HG03558 (cell line): ENCODE results near the gene NKD2.

Source experiments
- ATAC-seq: cut with Tn5 transposase; IDR thresholded peaks from one replicate; pipeline ENCODE4 v1.9.1; 2021; ENCODE audit warnings: moderate number of reproducible peaks; ENCODE audit not compliant: unreplicated experiment; ENCODE audit errors: extremely low read depth

NKD2 gene

DNA sequence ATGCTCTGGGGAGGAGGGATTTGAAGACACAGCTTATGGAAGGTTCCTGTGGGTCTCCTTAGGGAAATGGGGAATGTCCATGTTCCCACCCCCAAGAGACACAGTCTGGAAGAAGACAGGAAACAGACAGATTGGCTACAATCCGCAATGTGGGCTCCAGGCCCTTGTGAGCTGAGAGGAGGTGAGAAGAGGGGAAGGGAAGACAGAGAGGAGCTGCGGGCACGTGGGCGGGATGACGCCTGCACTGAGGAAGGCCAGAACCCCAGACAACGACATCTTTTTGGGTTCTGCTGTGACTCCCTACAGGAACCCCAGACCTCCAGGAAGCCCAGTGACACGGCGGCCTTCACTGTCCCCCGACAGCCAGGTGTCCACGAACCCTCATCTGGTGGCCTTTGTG lies 29.9 kb upstream of the NKD2 start:
- ATAC-seq, result no peak

DNA sequence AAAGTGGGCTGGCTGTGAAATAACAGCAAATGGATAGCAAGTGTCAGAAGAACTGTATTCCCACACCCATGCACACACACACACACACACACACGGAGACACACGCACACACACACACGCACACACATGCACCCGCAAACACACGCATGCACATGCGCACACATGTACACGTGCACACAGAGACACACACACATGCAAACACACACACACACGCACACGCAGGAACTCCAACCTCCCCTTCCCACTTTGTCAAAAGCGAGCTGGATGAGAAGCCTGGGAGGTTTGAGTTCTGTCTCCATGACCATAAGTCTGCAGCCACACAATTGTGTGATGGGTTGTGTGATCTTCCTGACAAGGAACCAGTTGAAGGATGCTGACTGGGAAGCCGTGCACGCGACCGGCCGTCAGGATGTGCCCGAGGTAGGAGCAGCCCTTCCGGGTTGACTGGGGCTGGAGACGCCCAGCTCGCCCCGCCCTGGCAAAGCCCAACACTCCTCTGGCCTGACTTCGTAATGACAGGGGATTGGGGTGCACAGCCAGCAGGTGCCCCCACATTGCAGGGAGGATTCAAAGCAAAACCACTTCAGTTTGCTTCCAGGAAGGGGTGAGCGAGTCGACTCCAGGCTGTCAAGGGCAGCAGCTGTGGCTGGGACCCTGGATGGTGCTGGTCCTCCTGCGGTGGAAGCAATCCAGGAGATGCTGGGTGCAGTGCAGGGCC lies 29.3 kb upstream of the NKD2 start:
- ATAC-seq, result no peak

DNA sequence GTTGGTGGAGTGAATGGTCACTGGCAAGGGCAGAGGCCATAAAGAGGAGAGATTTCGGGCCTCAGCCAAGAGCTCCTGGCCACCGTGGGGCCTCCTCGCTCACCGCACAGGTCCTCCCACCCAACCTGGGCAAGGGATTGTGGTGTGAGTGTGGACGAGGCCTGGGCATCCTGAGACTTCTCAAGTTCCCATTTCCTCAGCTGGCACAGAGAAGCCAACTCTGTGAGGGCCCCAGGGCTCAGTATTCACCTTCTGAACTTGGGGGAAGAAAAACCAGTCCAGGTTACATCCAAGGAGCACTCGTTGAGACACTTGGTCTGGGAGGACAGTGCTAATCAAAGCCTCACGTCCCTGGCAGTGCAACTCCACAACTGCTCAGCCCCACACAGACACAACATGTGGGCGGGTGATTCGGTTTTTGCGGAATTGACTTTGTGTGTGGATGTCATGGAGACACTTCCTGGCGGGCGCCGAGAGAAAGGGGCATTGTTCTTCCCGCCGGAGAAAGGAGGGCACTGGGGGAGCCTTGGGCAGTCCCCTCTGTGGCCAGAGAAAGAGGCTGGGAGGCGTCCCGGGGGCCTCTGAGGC lies 28.5 kb upstream of the NKD2 start:
- ATAC-seq, result no peak

DNA sequence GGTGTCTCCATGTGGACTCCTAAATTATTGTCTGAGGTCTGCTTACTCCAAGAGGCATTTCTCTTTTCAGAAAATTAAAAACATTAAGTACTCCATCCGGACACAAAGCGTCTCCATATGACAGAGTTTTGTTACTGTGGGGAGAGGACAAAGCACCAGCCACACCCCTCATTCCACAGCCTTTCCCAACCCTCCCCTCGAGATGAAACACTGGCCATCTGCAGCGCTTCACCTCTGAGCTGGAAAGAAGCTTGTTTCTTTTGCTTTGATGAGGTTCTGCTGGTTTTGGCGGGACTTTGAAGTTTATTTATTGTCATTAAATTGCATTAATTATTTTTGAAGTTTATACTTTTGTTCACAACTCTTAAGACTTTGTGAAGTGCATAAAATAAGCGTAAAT lies 27.6 kb upstream of the NKD2 start:
- ATAC-seq, result no peak

DNA sequence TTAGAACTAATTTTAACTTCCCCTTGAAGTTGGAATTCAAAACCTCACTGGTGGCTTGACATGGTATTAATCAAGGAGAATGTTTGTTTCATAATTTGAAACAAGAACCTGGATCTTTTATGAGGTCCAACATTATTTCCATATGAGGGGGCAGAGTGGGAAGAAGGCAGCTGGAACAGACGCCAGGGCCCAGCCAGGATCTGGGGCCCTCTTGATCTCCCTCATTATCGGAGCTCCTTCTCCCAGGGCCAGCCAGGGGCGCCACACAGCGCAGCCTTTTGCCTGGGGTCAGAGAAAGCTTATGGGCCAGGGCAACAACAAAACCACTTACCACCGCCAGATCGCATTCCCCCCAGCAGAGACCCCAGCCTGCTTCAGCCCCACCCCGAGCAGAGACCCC lies 27.1 kb upstream of the NKD2 start:
- no peak for ATAC-seq

DNA sequence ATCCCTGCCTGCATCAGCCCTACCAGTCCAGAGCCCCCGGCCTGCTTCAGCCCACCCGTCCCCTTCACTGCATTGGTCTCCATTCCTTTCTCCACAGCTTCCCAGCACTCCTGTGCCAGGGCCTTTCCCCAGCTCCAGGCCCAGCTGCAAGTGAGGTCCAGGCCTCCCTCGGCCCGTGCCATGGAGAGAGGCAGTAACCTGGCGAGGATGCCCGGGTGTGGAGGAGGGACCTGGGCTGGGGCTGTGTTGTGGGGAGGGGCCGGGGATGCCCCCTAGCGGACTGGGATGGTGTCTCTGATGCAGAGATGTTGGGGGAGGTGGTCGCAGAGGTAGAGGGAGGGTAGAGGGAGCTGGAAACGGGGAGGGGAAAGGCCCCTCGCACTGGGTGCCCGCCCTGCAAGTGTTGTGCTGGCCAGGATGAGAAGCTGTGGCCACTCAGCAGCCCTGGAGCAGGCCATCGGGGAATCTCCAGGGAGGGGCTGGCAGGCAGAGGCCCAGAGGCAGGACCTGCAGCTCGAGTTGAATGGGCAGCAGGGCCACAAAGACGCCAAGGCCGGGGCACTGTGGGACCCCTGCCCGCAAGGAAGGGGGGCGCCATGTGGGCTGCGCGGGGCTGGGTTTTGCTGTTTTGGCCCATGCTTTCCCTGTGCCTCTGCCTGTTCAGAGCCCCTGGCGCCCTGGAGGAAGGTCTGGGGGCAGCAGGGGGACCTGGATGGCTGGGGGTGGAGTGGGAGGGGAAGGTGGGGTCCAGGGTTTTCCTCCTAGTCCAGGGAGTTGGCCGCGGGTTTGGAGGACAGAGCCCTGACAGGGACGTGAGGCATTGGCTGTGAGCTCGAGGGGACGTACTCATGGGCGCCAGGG lies 26.0 kb upstream of the NKD2 start:
- ATAC-seq, result no peak

DNA sequence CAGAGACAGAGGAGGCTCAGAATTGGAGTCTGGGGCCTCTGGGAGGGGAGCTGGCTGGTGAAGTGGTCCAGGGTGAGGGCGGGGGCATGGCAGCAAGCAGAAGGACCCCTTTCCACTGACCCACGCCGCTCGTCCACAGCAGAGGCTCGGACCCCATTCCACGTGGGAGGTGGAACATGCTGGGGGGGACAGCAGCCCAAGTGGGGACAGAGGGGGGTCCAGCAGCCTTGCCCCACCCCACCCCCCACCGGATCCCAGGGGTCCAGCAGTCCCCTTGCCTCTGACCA lies 25.4 kb upstream of the NKD2 start:
- no peak for ATAC-seq

DNA sequence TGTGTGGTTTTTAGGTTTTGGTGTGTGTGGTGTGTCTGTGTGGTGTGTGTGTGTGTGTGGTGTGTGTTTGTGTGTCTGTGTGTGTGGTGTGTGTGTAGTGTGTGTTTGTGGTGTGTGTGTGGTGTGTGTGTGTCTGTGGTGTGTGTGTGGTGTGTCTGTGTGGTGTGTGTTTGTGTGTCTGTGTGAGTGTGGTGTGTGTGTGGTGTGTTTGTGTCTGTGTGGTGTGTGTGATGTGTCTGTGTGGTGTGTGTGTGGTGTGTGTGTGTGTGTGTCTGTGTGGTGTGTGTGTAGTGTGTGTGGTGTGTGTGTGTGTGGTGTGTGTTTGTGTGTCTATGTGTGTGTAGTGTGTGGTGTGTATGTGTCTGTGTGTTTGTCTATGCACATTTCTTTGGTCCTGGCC lies 25.0 kb upstream of the NKD2 start:
- no peak for ATAC-seq

DNA sequence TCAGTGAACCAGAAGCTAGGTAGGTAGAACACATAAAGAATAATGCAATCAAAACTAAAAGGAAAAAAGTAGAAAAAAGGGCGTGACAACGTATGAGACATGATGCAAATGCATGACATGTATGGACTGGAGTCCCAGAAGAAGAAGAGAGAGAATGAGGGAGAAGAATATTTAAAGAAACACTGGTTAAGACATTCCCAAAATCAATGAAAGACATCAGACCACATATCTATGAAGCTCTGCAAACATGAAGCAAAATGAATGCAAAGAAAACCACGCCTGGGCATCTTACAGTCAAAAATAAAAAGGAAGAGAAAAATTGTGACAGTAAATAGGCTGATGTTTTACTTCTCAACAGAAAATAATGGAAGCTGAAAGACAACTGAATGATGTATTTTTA lies 23.8 kb upstream of the NKD2 start:
- no peak for ATAC-seq

DNA sequence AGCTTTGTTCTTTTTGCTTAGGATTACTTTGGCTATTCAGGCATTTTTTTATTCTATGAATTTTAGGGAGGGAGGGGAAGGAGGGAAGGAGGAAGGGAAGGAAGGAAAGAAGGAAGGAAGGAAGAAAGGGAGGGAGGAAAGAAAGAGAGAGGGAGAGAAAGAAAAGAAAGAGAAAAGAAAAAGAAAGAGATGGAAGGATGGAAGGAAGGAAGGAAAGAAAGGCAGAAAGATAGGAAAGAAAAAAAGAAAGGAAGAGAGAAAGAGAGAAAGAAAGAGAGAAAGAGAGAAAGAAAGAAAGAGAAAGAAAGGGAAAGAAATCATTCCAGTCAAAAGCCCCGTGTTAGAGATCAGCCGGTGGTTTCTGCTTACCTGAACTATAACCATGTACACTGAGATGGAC lies 20.8 kb upstream of the NKD2 start:
- ATAC-seq, result no peak

DNA sequence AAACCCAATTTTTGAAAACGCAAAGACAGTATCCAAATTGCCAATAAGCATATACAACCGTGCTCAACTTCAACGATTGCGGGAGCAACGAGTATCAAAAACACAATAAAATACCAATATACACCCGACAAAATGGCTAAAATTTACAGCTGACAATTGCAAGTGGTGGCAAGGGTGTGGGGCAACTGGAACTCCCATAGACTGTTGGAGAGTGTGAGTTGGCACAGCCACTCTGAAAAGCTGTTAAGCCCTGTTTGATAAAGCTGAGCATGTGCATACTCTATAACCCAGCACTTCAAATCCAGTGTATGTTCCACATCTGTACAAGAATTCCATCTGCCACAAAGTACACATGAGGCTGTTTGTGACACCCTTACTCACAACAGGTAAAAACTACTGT lies 20.3 kb upstream of the NKD2 start:
- no peak for ATAC-seq

DNA sequence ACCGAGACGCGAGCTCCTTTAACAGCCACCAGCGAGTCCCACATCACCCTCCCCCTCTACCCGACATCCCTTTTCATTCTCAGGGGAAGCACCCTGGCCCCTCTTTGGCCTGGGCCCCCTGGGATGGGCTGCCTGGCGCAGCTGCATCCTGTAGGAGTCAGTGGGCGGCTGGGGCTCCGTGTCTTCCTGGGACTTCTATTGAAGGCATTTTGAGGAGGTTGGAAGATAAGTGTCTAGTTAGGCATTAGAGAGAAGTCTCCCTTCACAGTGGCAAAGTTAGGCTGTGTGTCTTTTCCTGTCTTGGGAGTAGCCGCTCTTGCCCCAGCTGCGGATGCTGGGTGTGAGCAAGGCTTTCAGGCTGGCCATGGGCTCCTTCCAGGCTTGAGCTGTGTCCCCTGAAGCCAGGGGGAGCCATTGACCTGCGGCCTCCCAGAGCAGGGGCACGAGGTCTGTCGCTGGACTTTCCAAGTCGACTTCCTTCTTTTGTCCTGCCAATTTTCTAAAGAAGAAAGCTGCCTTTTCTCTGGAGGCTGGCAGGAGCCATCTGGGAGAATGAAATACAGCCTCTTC lies 18.6 kb upstream of the NKD2 start:
- no peak for ATAC-seq

DNA sequence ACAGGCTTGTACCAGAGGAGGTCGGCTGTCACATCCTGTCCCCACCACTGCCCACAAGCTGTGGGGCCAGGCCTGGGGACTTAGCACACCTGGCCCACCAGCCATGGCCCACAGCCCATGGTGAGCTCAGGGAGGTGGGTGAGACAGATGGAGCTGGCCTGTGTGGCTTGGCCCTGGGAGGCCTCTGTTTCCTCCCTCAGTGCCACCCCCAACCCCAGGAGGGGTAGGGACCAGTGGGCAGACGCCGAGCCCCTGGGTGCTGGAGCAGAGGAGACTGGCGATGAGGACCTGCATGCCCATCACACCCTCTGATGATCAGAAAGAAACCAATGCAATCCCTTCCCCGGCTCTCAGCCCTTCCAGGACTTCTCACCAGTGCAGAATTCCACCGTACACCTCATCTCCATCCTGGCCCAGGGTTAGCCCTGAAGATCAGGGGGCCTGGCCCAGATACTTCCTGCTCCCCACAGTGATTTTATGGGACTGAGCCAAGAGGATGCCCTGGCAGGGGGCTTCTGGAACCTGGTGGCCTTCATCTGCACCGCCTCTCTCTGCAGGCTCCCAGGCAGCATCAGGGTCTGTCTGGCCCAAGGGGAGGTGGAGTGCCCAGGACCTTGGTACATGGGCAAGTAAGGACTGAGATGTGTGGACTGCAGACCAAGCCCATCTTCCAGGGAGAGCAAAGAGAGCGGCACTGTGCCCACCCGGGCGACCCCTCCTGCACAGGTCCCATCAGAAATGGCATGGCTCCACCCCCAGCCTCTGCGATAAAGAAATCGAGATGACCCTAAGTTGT lies 16.9 kb upstream of the NKD2 start:
- ATAC-seq, result no peak

DNA sequence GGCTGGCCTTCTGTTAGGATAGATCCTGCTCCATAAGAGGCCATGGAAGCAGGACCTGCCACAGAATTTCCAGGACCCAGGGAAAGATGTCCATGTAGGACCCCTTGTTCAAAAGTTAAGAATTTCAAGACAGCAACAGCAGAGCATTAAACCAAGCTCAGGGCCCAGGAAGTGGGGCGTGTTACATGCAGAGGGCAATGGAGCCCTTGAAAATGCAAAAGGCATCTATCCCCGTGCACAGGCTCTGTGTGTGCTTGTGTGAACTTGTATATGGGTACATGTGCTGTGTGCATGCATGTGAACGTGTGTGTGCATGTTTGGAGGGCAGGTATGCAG lies 14.4 kb upstream of the NKD2 start:
- ATAC-seq, result no peak

DNA sequence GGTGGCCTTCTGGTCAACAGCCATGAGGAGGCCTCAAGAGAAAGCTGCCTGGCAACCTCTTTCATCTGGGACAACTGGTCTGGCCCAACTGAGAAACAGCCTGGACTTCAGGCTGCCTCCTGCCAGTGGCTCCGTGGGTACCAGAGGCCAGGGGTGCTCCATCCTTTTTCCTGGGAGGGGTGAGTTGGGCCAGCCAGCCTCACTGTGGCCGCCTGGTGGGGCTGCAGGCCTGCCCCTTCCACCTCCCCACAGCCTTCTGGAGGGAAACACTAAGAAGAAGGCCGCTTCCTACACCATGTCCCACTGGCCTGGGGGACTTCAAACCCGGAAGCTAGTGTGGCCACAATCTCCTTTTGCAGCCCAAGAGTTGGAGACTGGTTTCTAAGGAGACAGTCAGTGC lies 13.8 kb upstream of the NKD2 start:
- no peak for ATAC-seq

DNA sequence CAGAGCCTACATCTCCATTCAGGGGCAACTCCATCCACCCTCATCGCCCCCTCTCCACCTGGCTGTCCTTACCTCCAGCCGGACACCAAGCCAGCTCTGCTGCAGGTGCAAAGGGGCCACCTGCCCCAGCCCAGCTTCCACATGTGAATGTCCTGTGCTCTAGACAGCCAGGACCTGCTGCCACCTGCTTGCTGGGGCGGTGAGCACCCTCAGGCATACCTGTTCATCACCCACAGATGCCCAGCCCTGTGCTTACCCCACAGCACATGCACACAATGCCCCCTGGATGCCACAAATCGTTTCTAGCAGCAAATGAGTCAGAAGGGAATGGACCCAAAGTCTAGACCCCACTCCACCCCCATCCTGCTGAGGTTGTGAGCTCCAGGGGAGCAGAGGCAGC lies 13.3 kb upstream of the NKD2 start:
- ATAC-seq, result no peak

DNA sequence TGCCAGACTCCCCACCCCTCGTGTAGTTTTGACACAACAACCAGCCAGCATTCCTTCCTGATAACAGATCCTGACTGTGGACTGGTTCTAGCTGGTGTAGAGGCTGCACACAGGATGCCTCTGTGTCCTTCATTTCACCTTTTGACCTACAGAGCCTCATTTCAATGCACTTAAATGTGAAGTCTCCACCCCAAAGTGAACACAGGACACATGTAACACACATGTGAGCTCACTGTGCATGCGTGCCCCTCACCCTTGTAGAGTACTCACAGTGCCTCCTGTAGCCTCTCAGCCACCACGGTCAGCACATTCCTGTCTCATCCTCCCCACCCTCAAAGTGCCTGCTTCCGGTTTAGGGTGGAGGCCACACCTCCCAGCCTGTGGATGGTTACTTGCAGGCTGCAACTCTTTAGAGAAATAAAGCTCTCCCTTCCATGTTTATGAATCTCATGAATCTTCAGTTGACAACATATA lies 11.6 kb upstream of the NKD2 start:
- ATAC-seq, result no peak

DNA sequence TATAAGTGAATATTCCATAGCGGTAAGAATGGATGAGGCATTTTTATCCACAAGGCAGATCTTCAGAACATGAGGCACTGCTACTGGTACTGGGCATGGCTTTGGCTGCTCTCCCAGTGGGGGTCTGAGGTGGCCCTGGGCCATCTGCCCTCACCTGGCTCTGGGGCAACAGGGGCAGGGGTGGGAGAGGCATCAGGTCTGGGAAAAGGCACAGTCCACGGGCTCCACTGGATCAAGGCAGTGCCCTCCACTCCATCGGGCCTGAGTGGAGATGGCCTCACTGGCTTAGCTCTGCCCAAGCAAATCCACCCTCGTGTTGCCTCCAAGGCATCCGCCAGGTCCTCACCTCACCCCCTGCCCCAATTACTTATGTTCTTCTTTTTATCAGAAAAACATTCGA lies 10.9 kb upstream of the NKD2 start:
- ATAC-seq, result no peak

DNA sequence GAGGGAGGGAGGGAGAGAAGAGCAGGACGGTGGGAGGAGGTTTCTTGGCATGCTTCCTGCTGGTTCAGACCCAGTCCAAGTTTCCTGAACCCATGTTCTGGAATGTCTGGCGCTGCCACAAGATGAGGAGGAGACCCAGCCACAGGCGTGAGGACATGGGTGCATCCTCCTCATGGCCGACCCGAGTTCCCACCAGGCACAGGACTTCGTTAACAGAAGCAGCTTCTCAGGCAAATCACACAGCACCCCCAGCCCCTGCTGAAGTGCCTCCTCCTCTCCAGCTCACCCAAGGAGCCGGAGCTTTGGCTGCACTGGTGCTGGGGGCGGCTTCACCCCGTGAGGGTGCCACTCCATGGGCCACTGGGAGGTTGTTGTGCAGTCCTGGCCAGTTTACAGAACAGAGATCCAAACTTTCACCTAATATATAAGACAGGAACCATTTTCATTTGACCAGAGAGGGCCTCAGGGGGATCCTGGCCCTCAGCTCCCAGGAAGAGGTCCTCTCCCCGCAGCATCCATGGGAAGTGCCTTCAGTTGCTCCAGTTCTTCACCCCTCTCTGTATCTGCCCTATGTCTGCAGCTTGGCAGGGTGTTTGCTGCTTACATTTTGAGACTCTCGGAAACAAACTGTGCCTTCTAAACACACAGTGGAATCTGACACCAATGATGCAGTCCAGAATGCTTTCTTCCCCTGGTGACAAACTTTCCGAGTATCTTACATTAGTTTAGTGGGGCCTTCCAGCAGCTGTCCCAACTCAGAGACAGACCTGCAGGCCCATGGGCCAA lies 10.2 kb upstream of the NKD2 start:
- ATAC-seq, result no peak

DNA sequence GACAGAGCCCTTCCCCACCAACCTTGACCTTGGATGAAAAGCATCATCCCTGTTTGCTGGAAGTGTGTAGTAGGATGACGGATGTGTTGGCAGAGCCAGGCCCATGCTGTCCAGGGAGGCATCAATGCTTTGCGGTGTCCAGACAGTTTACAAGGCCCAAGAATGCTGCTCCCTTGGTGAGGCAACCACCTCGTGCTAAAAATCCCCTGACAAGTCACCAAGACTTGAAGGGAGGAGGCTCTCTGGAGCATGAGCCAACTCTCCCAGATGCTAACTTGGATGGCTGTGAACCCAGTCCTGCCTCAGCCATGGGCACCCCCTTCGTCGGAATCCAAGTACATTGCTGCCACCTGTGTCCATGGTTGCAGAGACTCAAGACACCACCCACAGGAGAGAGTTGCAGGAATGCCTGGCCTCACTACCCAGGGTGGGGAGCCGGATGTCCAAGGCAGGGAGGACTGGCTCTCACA lies 9.5 kb upstream of the NKD2 start:
- no peak for ATAC-seq
